GM18951 (cell line): ENCODE data around the gene UBN2.
"Not testable (repeated sequence)": the region's sequence is repeated elsewhere in the genome, so short reads cannot be mapped to it uniquely, and the experiment has no call there.

ENCODE experiments used
- POLR2A ChIP-seq: IDR thresholded peaks from 4 replicates; pipeline ENCODE4 v1.6.1; 2011; ENCODE audit warnings: mild to moderate bottlenecking; ENCODE audit not compliant: insufficient read length, insufficient read depth; ENCODE audit errors: extremely low read depth
- in situ Hi-C: fragments of 300-500 bp; cut with MboI; formaldehyde crosslinking; loops from one replicate; pipeline ENCODE4 v1.12.0; 2022; ENCODE audit warnings: low sequenced_read_pairs, mixed read lengths, inconsistent platforms; ENCODE audit not compliant: unreplicated experiment

UBN2 gene

DNA sequence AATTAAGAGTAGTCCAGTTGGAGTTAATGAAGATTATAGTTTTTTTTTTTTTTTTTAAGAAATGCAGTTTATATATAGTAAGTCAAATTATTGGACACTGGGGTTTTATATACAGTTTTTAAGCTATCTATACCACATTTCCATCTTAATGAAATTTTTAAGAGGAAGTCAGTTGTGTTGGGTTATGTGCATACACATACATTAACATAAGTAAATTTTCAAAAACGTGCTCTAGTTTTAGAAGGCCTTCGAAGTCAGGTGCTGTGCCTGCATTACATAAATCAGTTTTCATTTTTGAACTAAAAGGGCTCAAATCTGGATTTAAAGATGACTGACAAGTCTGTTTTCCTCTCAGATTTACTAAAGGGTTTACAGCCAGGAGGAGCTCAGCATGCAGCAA lies 62.5 kb downstream of the UBN2 start:
- in situ Hi-C loops: no loop called here
- TF ChIP-seq POLR2A: no peak

DNA sequence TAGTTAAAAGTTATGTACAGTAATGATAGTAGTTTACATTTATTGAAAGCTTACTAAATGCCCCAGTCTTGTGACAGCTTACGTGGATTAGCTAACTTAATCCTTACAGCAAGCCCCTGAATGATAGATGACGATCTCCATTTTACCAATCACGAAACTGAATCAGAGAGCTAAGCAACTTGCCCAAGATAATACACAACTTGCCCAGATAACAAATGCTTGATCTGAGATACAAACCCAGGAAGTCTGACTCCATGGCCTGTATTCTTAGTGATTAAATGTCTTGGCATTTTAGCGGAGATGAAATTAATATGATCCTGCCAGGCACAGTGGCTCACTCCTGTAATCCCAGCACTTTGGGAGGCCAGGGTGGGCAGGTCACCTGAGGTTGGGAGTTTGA lies 63.2 kb downstream of the UBN2 start:
- TF ChIP-seq POLR2A: no peak
- in situ Hi-C loops: no loop called here

DNA sequence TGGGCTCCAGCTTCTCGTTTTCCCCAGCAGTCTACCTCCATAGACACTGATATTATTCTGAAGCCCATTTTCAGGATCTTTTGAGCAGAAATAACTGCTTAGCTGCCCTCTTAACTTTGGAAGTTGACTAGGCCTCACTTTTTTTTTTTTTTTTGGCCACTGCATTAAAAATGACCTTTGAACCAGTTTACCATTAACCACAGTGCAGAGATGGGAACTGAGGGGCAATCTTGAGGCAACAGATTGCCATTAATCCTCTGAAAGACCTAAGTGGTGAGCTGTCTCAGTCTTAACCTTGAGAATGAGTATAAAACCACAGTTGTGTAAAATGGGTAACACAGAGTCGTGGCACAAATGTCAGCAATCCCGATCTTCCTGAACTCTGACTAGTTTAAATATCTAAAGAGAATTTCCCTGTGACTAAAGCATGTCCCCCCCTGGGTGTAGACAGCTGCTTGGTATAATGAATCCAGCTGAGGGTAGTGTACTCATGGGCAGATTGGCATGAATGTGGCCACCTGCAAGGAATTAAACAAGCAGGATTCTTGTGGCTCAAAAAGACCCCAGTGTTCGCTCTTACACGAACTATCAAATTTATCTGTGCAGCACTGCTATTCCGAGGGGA lies 64.0 kb downstream of the UBN2 start:
- no peak for TF ChIP-seq POLR2A
- in situ Hi-C loops: no loop called here

DNA sequence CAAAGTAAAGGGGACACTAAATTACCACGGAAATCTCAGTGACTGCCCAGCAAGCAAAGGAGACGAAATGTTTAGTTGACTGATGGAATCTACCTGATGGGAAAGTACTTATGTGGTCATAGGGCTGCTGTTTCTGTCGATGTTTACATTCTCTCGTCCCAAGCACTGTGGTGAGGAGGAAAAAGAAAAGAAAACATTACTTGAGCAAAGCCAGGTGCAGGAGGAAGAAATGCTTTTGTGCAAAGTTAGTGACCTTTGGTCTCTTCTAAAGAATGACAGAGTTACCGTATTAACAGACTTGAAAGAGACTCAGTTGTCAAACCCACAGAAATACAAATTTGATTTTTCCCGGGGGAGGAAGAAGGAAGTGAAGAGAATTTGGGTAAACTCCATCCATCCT lies 66.8 kb downstream of the UBN2 start:
- no peak for TF ChIP-seq POLR2A
- in situ Hi-C loops: no loop called here

DNA sequence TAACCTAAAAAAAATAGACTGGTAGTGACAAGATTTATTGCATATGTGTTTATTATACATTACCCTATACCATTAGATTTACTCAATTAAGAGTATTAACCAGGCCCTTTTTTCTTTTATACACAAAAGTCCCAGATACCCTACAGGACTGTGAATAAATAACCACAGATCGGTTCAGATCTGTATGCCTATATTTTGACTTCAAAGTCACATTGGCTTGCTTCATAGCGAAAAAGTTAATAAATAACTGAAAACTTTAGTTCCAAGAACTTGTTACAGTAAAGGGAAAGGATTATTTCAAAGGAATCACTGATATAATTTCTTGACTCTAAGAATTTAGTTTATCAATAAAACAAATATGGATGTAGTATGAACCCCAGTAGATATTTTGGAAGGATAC lies 68.3 kb downstream of the UBN2 start:
- in situ Hi-C loops: no loop called here
- TF ChIP-seq POLR2A: no peak

DNA sequence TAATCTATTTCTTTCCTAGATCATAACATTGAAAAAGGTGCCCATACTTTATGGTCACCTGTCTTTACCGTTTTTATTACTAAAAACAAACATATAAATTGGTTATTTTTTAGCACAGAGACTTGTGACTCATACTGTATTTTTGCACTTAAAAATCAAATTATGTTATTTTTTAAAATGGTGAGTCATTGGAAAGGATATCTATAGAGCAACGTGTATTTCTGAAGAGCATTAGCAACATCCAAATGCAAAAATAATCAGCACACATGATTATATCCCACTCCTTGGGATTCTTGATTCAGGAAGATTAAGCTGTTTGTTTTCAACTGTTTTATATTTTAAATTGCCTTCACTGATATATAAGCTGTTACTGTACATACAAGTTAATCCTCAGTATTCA lies 69.4 kb downstream of the UBN2 start:
- TF ChIP-seq POLR2A: no peak
- in situ Hi-C loops: no loop called here

DNA sequence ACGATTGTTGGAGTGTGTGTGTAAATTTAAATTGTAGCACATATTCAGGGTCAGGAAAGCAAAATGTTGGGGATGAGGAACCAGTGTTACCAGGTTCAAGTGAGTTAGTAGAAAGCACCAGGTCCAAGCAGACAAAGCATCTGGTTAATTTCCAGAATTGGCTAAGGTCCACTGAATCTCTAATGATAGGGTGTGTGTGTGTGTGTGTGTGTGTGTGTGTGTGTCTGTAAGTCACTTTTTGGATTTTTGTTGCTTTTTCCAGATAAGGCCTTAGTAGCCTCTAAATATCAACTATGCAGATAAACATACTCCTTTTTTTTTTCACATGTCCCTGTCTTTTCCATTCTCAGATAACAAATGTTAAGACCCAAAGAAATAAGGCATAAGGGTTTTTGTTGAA lies 73.5 kb downstream of the UBN2 start:
- TF ChIP-seq POLR2A: no peak
- in situ Hi-C loops: no loop called here

DNA sequence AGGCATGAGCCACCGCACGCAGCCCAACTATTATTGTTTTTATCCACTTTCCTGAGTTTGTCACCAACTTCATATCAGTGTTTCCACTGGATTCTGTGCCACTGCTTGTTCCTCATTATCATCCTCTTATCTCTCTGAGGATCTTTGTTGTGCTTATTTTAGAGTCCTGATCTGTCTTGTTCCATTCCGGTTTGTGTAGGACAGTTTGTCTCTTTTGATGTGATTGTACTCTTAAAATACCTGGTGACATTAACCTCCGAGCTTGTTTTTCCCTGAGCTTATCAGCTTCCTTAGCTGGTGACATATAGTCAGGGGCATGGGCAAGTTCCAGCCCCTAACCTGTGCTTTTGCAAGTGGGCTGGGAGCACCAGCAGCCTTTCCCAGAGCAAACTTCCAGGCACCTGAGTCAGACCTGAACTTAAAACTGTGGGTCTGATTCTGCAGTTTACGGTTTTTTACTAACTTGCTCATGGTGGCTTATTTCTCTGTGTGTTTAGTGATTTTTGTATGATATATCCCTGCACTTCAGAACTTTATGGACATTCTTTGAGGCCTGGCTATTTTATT lies 87.0 kb downstream of the UBN2 start:
- in situ Hi-C loops: no loop called here
- TF ChIP-seq POLR2A: no peak

DNA sequence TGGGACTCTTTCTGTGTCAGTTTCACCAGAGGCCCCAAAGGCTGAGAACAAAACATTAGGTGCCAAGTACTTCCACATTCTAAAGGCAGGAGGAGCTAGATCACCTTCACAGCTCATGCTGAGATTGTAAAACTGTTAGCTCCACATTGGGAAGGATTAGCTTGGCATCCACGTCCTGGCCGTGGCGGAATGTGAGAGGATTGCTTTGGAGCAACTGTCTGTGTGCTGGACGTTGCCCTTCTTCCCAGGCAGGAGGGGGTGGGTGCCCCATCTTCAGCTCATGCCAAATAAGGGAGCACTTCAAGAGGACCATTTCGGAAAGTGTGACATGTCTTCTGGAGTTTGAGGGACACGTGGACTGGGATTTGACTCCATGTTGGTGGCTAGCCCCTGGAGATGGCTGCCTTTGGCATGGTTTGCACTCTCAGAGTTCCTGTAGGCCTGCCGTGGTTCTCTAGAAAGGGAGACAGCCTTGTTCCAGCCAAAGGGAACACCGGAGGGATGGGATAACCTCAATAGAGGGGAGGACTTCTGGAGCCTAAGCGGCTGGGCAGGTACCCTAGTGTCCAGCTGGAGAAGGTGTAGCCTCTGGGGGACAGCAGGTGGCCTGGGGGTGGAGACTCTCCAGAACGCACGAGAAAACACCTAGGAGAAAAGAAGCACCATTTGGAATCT lies 90.2 kb downstream of the UBN2 start:
- in situ Hi-C loops: no loop called here
- TF ChIP-seq POLR2A: no peak

DNA sequence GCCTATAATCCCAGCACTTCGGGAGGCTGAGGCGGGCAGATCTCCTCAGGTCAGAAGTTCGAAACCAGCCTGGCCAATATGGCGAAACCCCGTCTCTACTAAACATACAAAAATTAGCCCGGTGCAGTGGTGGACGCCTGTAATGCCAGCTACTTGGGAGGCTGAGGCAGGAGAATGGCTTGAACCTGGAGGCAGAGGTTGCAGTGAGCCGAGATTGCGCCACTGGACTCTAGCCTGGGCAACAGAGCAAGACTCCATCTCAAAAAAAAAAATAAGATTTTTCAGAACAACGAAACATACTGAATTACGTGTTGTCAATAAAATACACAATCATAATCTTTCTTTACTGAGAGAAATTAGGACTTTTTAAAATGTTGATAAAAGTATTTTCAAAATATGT lies 93.7 kb downstream of the UBN2 start:
- in situ Hi-C loops: not testable (repeated sequence)

DNA sequence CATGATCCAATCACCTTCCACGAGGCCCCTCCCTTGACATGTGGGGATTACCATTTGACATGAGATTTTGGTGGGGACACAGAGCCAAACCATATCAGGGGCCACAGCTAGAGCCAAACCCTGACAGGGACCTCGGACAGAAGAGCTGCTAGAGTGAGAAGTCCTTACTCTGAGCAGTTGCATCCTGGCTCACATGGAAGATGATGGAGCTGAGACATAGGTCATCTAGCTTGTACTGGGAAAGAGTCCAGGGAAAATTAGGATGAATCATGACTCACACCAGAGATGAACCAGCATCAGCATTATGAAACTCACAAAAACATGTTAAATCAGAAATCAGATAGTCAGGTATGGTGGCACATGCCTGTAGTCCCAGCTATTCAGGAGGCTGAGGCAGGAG lies 97.3 kb downstream of the UBN2 start:
- in situ Hi-C loops: no loop called here
- no peak for TF ChIP-seq POLR2A

DNA sequence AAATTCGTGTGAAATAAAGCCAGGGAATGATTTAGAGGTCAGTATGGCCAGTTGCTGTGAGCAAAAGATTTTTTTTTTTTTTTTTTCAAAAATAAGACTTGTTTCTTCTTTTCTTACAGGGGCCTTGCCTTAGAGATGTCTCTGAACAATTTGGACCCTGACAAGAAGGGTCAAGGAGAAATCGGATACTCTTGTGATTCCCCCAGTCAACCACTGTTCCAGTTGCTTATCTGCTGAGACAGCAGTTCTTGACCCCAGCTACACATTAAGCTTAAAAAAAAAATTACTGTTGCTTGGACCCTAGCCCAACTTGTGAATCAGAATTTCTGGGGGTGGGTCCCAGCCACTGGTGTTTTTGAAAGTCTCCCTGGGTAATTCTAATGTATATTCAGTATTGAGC lies 98.1 kb downstream of the UBN2 start:
- in situ Hi-C loops: no loop called here
- TF ChIP-seq POLR2A: no peak

DNA sequence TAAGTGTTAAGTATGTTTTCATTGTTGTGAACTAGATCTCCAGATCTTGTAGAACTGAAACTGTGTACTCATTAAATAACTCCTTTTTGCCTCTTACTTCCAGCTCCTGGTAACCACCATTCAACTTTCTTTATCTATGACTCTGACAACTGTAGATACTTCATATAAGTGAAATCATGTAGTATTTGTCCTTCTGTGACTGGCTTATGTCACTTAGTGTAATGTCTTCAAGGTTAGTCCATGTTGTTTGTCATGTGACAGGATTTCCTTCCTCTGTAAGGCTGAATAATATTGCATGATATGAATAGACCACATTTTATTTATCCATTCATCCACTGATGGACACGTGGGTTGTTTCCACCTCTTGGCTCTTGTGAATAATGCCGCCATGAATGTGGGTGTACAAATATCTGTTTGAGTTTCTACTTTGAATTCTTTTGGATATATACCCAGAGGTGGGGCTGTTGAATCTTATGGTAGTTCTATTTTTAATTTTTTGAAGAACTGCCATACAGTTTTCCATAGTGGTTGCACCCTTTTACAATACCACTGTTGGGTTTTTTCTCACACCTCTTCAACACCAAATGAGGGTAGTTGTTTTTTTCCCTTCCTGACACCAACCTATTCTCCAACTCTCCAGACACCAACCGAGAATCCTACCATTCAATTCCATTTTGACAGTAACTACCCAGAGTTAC lies 99.4 kb downstream of the UBN2 start:
- no peak for TF ChIP-seq POLR2A
- in situ Hi-C loops: no loop called here
